Fibroblast of lung (primary cell): ENCODE results near the gene SLC34A3. TPM values are rescaled to one million over a fixed set of nuclear protein-coding genes. Genes with fewer than 3 reads are reported as not detected.

Source experiments
- DNase-seq, 2 donors: peaks; one replicate each; pipeline versions ENCODE4 v3.0.0 to v3.0.0-alpha.2; 2010; ENCODE audit warnings: low read depth in 2 of 2
- H2AFZ ChIP-seq: 2 replicates; pipeline ENCODE4 v1.5.1; 2012; ENCODE audit warnings: low read length, control low read depth, inconsistent platforms
- H3K27ac ChIP-seq: 2 replicates; pipeline ENCODE4 v1.5.1; 2011; ENCODE audit warnings: low read length, control low read depth; ENCODE audit not compliant: insufficient read depth
- H3K27me3 ChIP-seq: 2 replicates; pipeline ENCODE4 v1.5.1; 2011; ENCODE audit warnings: mild to moderate bottlenecking, low read length; ENCODE audit not compliant: control insufficient read depth, insufficient read depth
- H3K36me3 ChIP-seq: 2 replicates; pipeline ENCODE4 v1.5.1; 2011; ENCODE audit warnings: low read length; ENCODE audit not compliant: control insufficient read depth, insufficient read depth
- H3K4me1 ChIP-seq: 2 replicates; pipeline ENCODE4 v1.5.1; 2011; ENCODE audit warnings: low read length; ENCODE audit not compliant: control insufficient read depth, insufficient read depth; ENCODE audit errors: extremely low read depth
- H3K4me2 ChIP-seq: 2 replicates; pipeline ENCODE4 v1.5.1; 2011; ENCODE audit warnings: low read length, control low read depth; ENCODE audit not compliant: insufficient read depth; ENCODE audit errors: extremely low read depth
- H3K4me3 ChIP-seq, 4 experiments: fragments of 200-600 bp in 1 of 4; sonication (generic) in 1 of 4; replicated peaks in 1 of 4; 2 replicates each; pipeline ENCODE4 v1.5.1; 2011 to 2016; ENCODE audit warnings: low read length in 4 of 4, low read depth in 3 of 4, mild to moderate bottlenecking in 3 of 4, control low read depth in 2 of 4, inconsistent platforms in 1 of 4, mixed read lengths in 1 of 4; ENCODE audit not compliant: insufficient read depth in 1 of 4; ENCODE audit errors: control extremely low read depth in 1 of 4
- H3K79me2 ChIP-seq: 2 replicates; pipeline ENCODE4 v1.5.1; 2012; ENCODE audit warnings: mild to moderate bottlenecking, low read length, inconsistent platforms; ENCODE audit not compliant: control insufficient read depth, insufficient read depth
- H3K9ac ChIP-seq: 2 replicates; pipeline ENCODE4 v1.5.1; 2011; ENCODE audit warnings: mild to moderate bottlenecking, low read length, control low read depth; ENCODE audit not compliant: insufficient read depth
- H3K9me3 ChIP-seq: 2 replicates; pipeline ENCODE4 v1.5.1; 2012; ENCODE audit warnings: low read depth, low read length; ENCODE audit not compliant: control insufficient read depth, insufficient read depth
- H4K20me1 ChIP-seq: 2 replicates; pipeline ENCODE4 v1.5.1; 2011; ENCODE audit warnings: low read length; ENCODE audit not compliant: control insufficient read depth, insufficient read depth; ENCODE audit errors: extremely low read depth
- CTCF ChIP-seq, 2 donors: IDR thresholded peaks in 1 of 2; conservative IDR thresholded peaks in 1 of 2; 1 replicate in 1 of 2; 2 replicates in 1 of 2; pipeline ENCODE4 v1.5.1; 2011 to 2012; ENCODE audit warnings: low read length in 2 of 2, control low read depth in 1 of 2, inconsistent platforms in 1 of 2, low read depth in 1 of 2, mild to moderate bottlenecking in 1 of 2
- EZH2 ChIP-seq: IDR thresholded peaks from 2 replicates; pipeline ENCODE4 v1.5.1; 2012; ENCODE audit warnings: low read length, control low read depth, mild to moderate bottlenecking; ENCODE audit errors: missing control alignments
- polyA plus RNA-seq, 2 donors: library from polyadenylated mRNA; depleted of rRNA in 1 of 2; stranded (reverse) in 1 of 2; unstranded in 1 of 2; fragments of >200 nt; gene quantifications; 2 replicates each; pipeline ENCODE4 v1.2.1, GENCODE V29; 2011 to 2012; ENCODE audit warnings: missing spikeins in 1 of 2
- total RNA-seq: library from RNA; depleted of rRNA; stranded (reverse); fragments of >200 nt; gene quantifications from 2 replicates; pipeline ENCODE4 v1.2.1, GENCODE V29; 2014

Gene SLC34A3
- total and polyA plus RNA-seq, 2 donors (not counting 1 experiment from before 2014, with no cell fraction given), result not detected

GRCh38 chr9:137255448-137256114 lies 24.9 kb downstream of the SLC34A3 start:
- TF ChIP-seq EZH2 (no peak), CTCF (conservative IDR thresholded peaks at IDR 0.05 in 1 of 2, IDR thresholded peaks at IDR 0.05 in 1 of 2; ENCODE audit: low read depth in 1 of 2, low read length in 2 of 2) (no peak)
- H2AFZ ChIP-seq, result peak overlapping the region; percentile 62
- no peaks in the 10 kb centered on the region for H3K9me3 ChIP-seq
- peak; percentile 28 to 33 for DNase-seq
- H3K4me1 ChIP-seq, result peaks cover 10% of the 10 kb centered on the region
- peaks cover 21% of the 10 kb centered on the region for H3K79me2 ChIP-seq
- peaks cover 10% of the 10 kb centered on the region for H3K36me3 ChIP-seq
- H3K27me3 ChIP-seq, result no peaks in the 10 kb centered on the region
- peak overlapping the region; percentile 48 for H3K9ac ChIP-seq
- peak overlapping the region; percentile 68 to 96 (median 82) for H3K4me3 ChIP-seq
- H3K4me2 ChIP-seq, result peak overlapping the region; percentile 97
- H4K20me1 ChIP-seq, result no peaks in the 10 kb centered on the region
- peak overlapping the region; percentile 13 for H3K27ac ChIP-seq

- Histone ChIP-seq H3K9ac (peak overlapping the region; percentile 48), H3K27me3 (no peaks in the 10 kb centered on the region), H3K9me3 (no peaks in the 10 kb centered on the region), H3K36me3 (peaks cover 10% of the 10 kb centered on the region), H2AFZ (no peak overlapping the region), H3K4me3 (peak overlapping the region; percentile 68 to 96 (median 82)), H4K20me1 (no peaks in the 10 kb centered on the region), H3K79me2 (peaks cover 21% of the 10 kb centered on the region), H3K4me2 (peak overlapping the region; percentile 97), H3K4me1 (peaks cover 10% of the 10 kb centered on the region), H3K27ac (peak overlapping the region; percentile 5)
- no peak for DNase-seq
- TF ChIP-seq EZH2, result no peak
- TF ChIP-seq CTCF (conservative IDR thresholded peaks at IDR 0.05 in 1 of 2, IDR thresholded peaks at IDR 0.05 in 1 of 2; ENCODE audit: low read depth in 1 of 2, low read length in 2 of 2), result no peak
These were observed 25.7 kb downstream of the SLC34A3 start for GRCh38 chr9:137256362-137256761.

GRCh38 chr9:137256856-137257255 lies 26.2 kb downstream of the SLC34A3 start:
- Histone ChIP-seq H3K4me3 (peak overlapping the region in 2 of 4 experiments; percentile 93 to 96), H3K27me3 (no peaks in the 10 kb centered on the region), H3K27ac (no peak overlapping the region), H3K36me3 (peaks cover 10% of the 10 kb centered on the region), H3K9me3 (no peaks in the 10 kb centered on the region), H4K20me1 (no peaks in the 10 kb centered on the region), H3K4me2 (peak overlapping the region; percentile 97), H3K79me2 (peaks cover 21% of the 10 kb centered on the region), H3K4me1 (peaks cover 10% of the 10 kb centered on the region), H3K9ac (no peak overlapping the region), H2AFZ (no peak overlapping the region)
- DNase-seq, result no peak
- TF ChIP-seq EZH2, result no peak
- no peak for TF ChIP-seq CTCF (conservative IDR thresholded peaks at IDR 0.05 in 1 of 2, IDR thresholded peaks at IDR 0.05 in 1 of 2; ENCODE audit: low read depth in 1 of 2, low read length in 2 of 2)
